Liver (tissue), 3 donors: ENCODE results near the gene SLC35F4.

Source experiments
- GABPA ChIP-seq, 2 donors: IDR thresholded peaks in 1 of 2; conservative IDR thresholded peaks in 1 of 2; 2 replicates each; pipeline ENCODE4 v1.6.1; 2016; ENCODE audit warnings: antibody characterized with exemption in 2 of 2, mild to moderate bottlenecking in 1 of 2, moderate library complexity in 1 of 2
- HNF4A ChIP-seq, 2 donors: conservative IDR thresholded peaks; 2 replicates each; pipeline ENCODE4 v1.6.1; 2016; ENCODE audit warnings: antibody characterized with exemption in 2 of 2, mild to moderate bottlenecking in 2 of 2
- JUND ChIP-seq, 2 donors: IDR thresholded peaks; 2 replicates each; pipeline ENCODE4 v1.6.1; 2016; ENCODE audit warnings: antibody characterized with exemption in 2 of 2
- RAD21 ChIP-seq, 2 donors: IDR thresholded peaks; 2 replicates each; pipeline ENCODE4 v1.6.1; 2016; ENCODE audit warnings: antibody characterized with exemption in 2 of 2, mild to moderate bottlenecking in 2 of 2
- REST ChIP-seq: IDR thresholded peaks from 2 replicates; pipeline ENCODE4 v1.6.1; 2016; ENCODE audit warnings: antibody characterized with exemption, mild to moderate bottlenecking
- RXRA ChIP-seq, 2 donors: IDR thresholded peaks; 2 replicates each; pipeline ENCODE4 v1.6.1; 2017 to 2018; ENCODE audit warnings: antibody characterized with exemption in 2 of 2, mild to moderate bottlenecking in 1 of 2
- SP1 ChIP-seq: IDR thresholded peaks from 2 replicates; pipeline ENCODE4 v1.6.1; 2018; ENCODE audit warnings: antibody characterized with exemption, mild to moderate bottlenecking
- YY1 ChIP-seq: IDR thresholded peaks from 2 replicates; pipeline ENCODE4 v1.6.1; 2016; ENCODE audit warnings: antibody characterized with exemption, mild to moderate bottlenecking
- ZBTB33 ChIP-seq: IDR thresholded peaks from 2 replicates; pipeline ENCODE4 v1.6.1; 2016; ENCODE audit warnings: antibody characterized with exemption
- TF ChIP-seq, protein P1 (sequence below): fragments of 150-350 bp; IDR thresholded peaks from 2 replicates; pipeline ENCODE4 v1.5.1; 2017; ENCODE audit warnings: improper control_type of control experiment, low read depth, low read length; ENCODE audit not compliant: missing input control
- TF ChIP-seq, protein P2 (sequence below): IDR thresholded peaks from 2 replicates; pipeline ENCODE4 v1.6.1; 2016; ENCODE audit warnings: antibody characterized with exemption
- donor health status: healthy.
- donor health status: healthy.

DNA sequence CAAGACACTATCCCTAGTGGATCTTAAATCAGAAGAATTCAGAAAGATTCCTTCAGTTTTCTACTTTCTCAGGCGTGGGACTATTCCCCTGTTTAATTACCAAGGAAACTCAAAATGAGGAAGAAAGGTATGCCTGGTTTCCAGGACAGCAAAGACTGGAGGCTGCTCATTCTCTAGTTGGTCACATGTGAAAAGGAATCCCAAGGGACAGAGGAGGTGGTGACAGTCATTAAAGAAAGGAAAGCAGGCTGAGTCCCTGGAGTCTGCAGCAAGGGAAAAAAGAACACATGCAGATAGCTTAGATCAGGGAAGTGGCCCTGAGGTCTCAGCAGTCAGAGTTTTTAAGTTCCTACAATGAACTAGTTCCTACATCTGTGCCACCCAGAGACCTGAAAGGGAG, 206.8 kb downstream of the SLC35F4 start:
- TF ChIP-seq, protein P1, sequence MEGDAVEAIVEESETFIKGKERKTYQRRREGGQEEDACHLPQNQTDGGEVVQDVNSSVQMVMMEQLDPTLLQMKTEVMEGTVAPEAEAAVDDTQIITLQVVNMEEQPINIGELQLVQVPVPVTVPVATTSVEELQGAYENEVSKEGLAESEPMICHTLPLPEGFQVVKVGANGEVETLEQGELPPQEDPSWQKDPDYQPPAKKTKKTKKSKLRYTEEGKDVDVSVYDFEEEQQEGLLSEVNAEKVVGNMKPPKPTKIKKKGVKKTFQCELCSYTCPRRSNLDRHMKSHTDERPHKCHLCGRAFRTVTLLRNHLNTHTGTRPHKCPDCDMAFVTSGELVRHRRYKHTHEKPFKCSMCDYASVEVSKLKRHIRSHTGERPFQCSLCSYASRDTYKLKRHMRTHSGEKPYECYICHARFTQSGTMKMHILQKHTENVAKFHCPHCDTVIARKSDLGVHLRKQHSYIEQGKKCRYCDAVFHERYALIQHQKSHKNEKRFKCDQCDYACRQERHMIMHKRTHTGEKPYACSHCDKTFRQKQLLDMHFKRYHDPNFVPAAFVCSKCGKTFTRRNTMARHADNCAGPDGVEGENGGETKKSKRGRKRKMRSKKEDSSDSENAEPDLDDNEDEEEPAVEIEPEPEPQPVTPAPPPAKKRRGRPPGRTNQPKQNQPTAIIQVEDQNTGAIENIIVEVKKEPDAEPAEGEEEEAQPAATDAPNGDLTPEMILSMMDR = no peak
- TF ChIP-seq REST = no peak
- TF ChIP-seq JUND (IDR thresholded peaks at IDR 0.05) = no peak
- TF ChIP-seq RAD21 (IDR thresholded peaks at IDR 0.05) = no peak
- no peak for TF ChIP-seq ZBTB33
- TF ChIP-seq, protein P2, sequence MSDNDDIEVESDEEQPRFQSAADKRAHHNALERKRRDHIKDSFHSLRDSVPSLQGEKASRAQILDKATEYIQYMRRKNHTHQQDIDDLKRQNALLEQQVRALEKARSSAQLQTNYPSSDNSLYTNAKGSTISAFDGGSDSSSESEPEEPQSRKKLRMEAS = no peak
- TF ChIP-seq YY1 = no peak
- no peak for TF ChIP-seq RXRA (IDR thresholded peaks at IDR 0.05)
- TF ChIP-seq HNF4A (conservative IDR thresholded peaks at IDR 0.05) = no peak
- no peak for TF ChIP-seq GABPA (IDR thresholded peaks at IDR 0.05 in 1 of 2, conservative IDR thresholded peaks at IDR 0.05 in 1 of 2)
- TF ChIP-seq SP1 = no peak
